GM10266 (cell line): ENCODE data around the gene MNS1.

ENCODE experiments used
- DNase-seq: peaks from one replicate; pipeline ENCODE4 v3.0.0; 2012; ENCODE audit errors: extremely low spot score
- TF ChIP-seq, protein P1 (sequence below): IDR thresholded peaks from 2 replicates; pipeline ENCODE4 v1.5.1; 2012; ENCODE audit warnings: mild to moderate bottlenecking, low read depth; ENCODE audit not compliant: control insufficient read depth, insufficient read depth; ENCODE audit errors: missing control alignments

MNS1 gene

DNA sequence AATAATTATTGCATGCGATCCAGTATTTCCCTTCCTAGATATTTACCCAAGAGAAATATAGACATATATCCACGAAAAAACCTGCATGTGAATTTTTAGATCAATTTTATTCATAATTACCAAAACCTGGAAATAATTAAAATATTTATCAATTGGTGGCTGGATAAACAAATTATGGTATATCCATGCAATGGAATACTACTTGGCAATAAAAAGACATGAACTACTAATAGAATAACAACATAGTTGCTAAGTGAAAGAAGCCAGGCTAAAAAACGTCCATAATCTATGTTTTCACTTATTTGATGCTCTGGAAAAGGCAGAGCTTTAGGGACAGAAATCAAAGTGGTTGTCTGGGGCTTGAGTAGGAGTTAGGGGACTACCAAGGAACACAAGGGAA lies 79.0 kb downstream of the MNS1 start:
- TF ChIP-seq, protein P1, sequence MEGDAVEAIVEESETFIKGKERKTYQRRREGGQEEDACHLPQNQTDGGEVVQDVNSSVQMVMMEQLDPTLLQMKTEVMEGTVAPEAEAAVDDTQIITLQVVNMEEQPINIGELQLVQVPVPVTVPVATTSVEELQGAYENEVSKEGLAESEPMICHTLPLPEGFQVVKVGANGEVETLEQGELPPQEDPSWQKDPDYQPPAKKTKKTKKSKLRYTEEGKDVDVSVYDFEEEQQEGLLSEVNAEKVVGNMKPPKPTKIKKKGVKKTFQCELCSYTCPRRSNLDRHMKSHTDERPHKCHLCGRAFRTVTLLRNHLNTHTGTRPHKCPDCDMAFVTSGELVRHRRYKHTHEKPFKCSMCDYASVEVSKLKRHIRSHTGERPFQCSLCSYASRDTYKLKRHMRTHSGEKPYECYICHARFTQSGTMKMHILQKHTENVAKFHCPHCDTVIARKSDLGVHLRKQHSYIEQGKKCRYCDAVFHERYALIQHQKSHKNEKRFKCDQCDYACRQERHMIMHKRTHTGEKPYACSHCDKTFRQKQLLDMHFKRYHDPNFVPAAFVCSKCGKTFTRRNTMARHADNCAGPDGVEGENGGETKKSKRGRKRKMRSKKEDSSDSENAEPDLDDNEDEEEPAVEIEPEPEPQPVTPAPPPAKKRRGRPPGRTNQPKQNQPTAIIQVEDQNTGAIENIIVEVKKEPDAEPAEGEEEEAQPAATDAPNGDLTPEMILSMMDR = no peak
- no peak for DNase-seq

- no peak for DNase-seq
- TF ChIP-seq, protein P1 = no peak
These were observed 81.9 kb downstream of the MNS1 start for GRCh38 chr15:56383010-56383409.
